A673 (cell line): Measurements from ENCODE around the gene MMP21.

ENCODE experiments used
- CTCF ChIP-seq: fragments of 300-800, 200-600 bp; sonication (generic); conservative IDR thresholded peaks from 2 replicates; pipeline ENCODE4 v1.5.1; 2017; ENCODE audit warnings: low read depth, mild to moderate bottlenecking, antibody characterized with exemption, low read length, moderate library complexity, mixed read lengths
- EZH2 ChIP-seq: fragments of 200-600 bp; sonication (generic); IDR thresholded peaks from 2 replicates; pipeline ENCODE4 v1.6.1; 2017; ENCODE audit warnings: borderline replicate concordance, low read depth, mild to moderate bottlenecking, mixed read lengths, antibody characterized with exemption, low read length; ENCODE audit not compliant: poor library complexity, severe bottlenecking

- no peak for TF ChIP-seq CTCF
- no peak for TF ChIP-seq EZH2
Observed at GRCh38 chr10:125757742-125758141, 17.9 kb downstream of the MMP21 start.
